PC-3 (cell line): ENCODE measurements around the gene THRB. TPM values are rescaled to one million over a fixed set of nuclear protein-coding genes. Genes with fewer than 3 reads are reported as not detected.

Source experiments
- ATAC-seq: fragments of 200-7000 bp; cut with Tn5 transposase; 2 replicates; pipeline ENCODE4 v1.9.1; 2020; ENCODE audit warnings: mild to moderate bottlenecking, moderate library complexity
- BruUV-seq: library from RNA; stranded (reverse); fragments of 400-500 nt; replicated peaks from 2 replicates; lab custom pipeline; 2021; lab: Mats Ljungman, UMichigan
- CTCF ChIA-PET: fragments of 300-600 bp; sonication (Branson Sonifier 250); formaldehyde crosslinking; loops from one replicate; lab custom pipeline; 2022; ENCODE audit warnings: antibody characterized with exemption; lab: Charles Lee
- POLR2A ChIA-PET: fragments of 300-600 bp; sonication (Branson Sonifier 250); formaldehyde crosslinking; loops from one replicate; lab custom pipeline; 2022; ENCODE audit warnings: antibody characterized with exemption; ENCODE audit not compliant: unreplicated experiment; lab: Charles Lee
- DNase-seq: peaks from one replicate; pipeline ENCODE4 v3.0.0-alpha.2; 2015
- H2AFZ ChIP-seq: fragments of 300-600 bp; sonication (generic); 2 replicates; pipeline ENCODE4 v1.6.0; 2016; ENCODE audit warnings: antibody characterized with exemption, low read length
- H3F3A ChIP-seq: fragments of 300-600 bp; sonication (generic); one replicate; pipeline ENCODE4 v1.6.0; 2017; ENCODE audit warnings: antibody characterized with exemption, low read length, control low read depth, mild to moderate bottlenecking; ENCODE audit not compliant: unreplicated experiment
- H3K27ac ChIP-seq: fragments of 300-600 bp; sonication (generic); 2 replicates; pipeline ENCODE4 v1.5.1; 2016; ENCODE audit warnings: mild to moderate bottlenecking, low read length
- H3K27me3 ChIP-seq: fragments of 300-600 bp; sonication (generic); 2 replicates; pipeline ENCODE4 v1.6.1; 2016; ENCODE audit warnings: low read length, mixed read lengths
- H3K36me3 ChIP-seq: fragments of 300-600 bp; sonication (generic); 2 replicates; pipeline ENCODE4 v1.6.1; 2016; ENCODE audit warnings: low read depth, mixed run types, low read length, mixed read lengths
- H3K4me1 ChIP-seq: fragments of 300-600 bp; sonication (generic); 2 replicates; pipeline ENCODE4 v1.5.1; 2016; ENCODE audit warnings: low read length; ENCODE audit not compliant: insufficient read depth
- H3K4me2 ChIP-seq: fragments of 300-600 bp; sonication (generic); 2 replicates; pipeline ENCODE4 v1.6.0; 2016; ENCODE audit warnings: low read length
- H3K4me3 ChIP-seq: fragments of 300-600 bp; sonication (generic); 2 replicates; pipeline ENCODE4 v1.5.1; 2016; ENCODE audit warnings: mild to moderate bottlenecking, low read length, mixed read lengths
- H3K79me2 ChIP-seq: fragments of 300-600 bp; sonication (generic); 2 replicates; pipeline ENCODE4 v1.6.1; 2017; ENCODE audit warnings: low read length, mixed read lengths
- H3K9ac ChIP-seq: fragments of 300-600 bp; sonication (generic); 2 replicates; pipeline ENCODE4 v1.6.0; 2016; ENCODE audit warnings: mild to moderate bottlenecking, low read length
- H3K9me2 ChIP-seq: fragments of 300-600 bp; sonication (generic); replicated peaks from 2 replicates; pipeline ENCODE4 v1.6.1; 2016; ENCODE audit warnings: mixed run types, low read length, mixed read lengths
- H3K9me3 ChIP-seq: fragments of 300-600 bp; sonication (generic); 2 replicates; pipeline ENCODE4 v1.6.1; 2016; ENCODE audit warnings: low read length, mixed read lengths
- H4K20me1 ChIP-seq: fragments of 300-600 bp; sonication (generic); 2 replicates; pipeline ENCODE4 v1.6.1; 2016; ENCODE audit warnings: low read length, mixed read lengths
- EZH2 ChIP-seq: fragments of 300-600 bp; sonication (generic); IDR thresholded peaks from one replicate; pipeline ENCODE4 v1.6.1; 2017; ENCODE audit warnings: antibody characterized with exemption, mild to moderate bottlenecking, low read length; ENCODE audit not compliant: unreplicated experiment
- EZH2phosphoT487 ChIP-seq: fragments of 300-600 bp; sonication (generic); IDR thresholded peaks from 2 replicates; pipeline ENCODE4 v1.6.1; 2018; ENCODE audit warnings: mild to moderate bottlenecking, antibody characterized with exemption, low read length, borderline replicate concordance
- intact Hi-C: fragments of 100-400 bp; cut with micrococcal nuclease; formaldehyde crosslinking; loops from 2 replicates; pipeline ENCODE4 v1.9.0; 2023
- total RNA-seq: library from RNA; depleted of rRNA; stranded (reverse); fragments of >200 nt; gene quantifications from 2 replicates; pipeline ENCODE4 v1.2.3, GENCODE V29; 2014
- TF ChIP-seq, protein P1 (sequence below): fragments of 300-600 bp; sonication (generic); conservative IDR thresholded peaks from 2 replicates; pipeline ENCODE4 v1.5.1; 2017; ENCODE audit warnings: antibody characterized with exemption, low read depth, mild to moderate bottlenecking, low read length

The THRB gene
- total RNA-seq, 1 experiment from 2014 or later: 9.7 TPM

DNA sequence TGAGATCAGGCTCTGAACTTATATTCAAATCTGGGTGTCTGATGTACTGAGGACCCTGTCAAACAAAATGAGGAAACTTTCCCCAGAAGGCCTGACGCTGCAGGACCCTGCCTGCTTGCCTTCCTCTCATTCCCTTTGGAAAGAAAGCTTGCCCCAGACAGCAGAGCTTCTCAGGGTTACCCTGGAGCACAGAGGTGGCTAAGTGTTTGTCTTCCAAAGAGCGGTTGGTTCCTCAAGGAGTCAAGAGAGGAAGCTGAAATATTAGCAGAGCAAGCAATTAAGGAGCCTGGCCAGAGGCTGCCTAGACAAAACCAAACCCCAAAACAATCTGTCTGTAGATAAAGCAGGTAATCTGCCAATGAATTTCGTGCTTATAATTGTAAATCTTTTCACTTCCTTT, 374.2 kb downstream of the THRB start:
- Histone ChIP-seq H3K27me3 (no peaks in the 10 kb centered on the region), H3F3A (no peaks in the 10 kb centered on the region), H4K20me1 (no peaks in the 10 kb centered on the region), H3K36me3 (no peaks in the 10 kb centered on the region), H3K9me3 (no peaks in the 10 kb centered on the region), H2AFZ (no peak overlapping the region), H3K9me2 (0 out of 2 replicates have a peak, but pooled peaks cover 3% of the 10 kb centered on the region), H3K4me3 (no peak overlapping the region), H3K4me2 (no peak overlapping the region), H3K4me1 (peaks cover 21% of the 10 kb centered on the region), H3K79me2 (no peaks in the 10 kb centered on the region), H3K9ac (no peak overlapping the region), H3K27ac (no peak overlapping the region)
- TF ChIP-seq, protein P1, sequence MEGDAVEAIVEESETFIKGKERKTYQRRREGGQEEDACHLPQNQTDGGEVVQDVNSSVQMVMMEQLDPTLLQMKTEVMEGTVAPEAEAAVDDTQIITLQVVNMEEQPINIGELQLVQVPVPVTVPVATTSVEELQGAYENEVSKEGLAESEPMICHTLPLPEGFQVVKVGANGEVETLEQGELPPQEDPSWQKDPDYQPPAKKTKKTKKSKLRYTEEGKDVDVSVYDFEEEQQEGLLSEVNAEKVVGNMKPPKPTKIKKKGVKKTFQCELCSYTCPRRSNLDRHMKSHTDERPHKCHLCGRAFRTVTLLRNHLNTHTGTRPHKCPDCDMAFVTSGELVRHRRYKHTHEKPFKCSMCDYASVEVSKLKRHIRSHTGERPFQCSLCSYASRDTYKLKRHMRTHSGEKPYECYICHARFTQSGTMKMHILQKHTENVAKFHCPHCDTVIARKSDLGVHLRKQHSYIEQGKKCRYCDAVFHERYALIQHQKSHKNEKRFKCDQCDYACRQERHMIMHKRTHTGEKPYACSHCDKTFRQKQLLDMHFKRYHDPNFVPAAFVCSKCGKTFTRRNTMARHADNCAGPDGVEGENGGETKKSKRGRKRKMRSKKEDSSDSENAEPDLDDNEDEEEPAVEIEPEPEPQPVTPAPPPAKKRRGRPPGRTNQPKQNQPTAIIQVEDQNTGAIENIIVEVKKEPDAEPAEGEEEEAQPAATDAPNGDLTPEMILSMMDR: no peak
- TF ChIP-seq EZH2 (no peak), EZH2phosphoT487 (no peak)
- DNase-seq (no peak), ATAC-seq (no peak)
- CTCF ChIA-PET: no interaction called here
- intact Hi-C loops: no loop called here
- POLR2A ChIA-PET: no interaction called here
- BruUV-seq: no TSS peak

DNA sequence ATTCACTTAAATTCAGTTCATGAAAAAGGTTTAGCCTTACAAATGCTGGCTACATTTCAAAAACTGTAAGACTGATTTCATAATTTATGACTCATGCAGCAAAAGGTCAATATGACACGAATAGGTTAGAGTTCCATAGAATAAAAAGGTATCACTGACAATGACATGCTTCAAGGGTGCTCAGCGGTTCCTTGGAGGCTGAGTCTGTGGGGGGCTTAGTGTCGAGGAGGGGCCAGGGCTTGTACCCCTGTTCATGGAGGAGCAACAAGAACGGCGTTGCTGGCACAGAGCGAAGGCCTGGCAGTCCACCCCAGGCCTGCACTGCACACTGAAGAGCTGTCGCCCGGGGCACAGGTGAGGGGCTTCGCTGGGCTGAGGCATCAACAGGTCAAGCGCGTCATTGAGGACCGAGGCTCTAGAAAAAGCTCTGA, 375.3 kb downstream of the THRB start:
- H3K9me2 ChIP-seq: 0 out of 2 replicates have a peak, but pooled peaks cover 3% of the 10 kb centered on the region
- H3K4me2 ChIP-seq: peak overlapping the region; percentile 47
- TF ChIP-seq EZH2phosphoT487 (no peak), EZH2 (no peak)
- TF ChIP-seq, protein P1: no peak
- no TSS peak for BruUV-seq
- no peak overlapping the region for H3K4me3 ChIP-seq
- H3F3A ChIP-seq: no peaks in the 10 kb centered on the region
- no peak overlapping the region for H3K9ac ChIP-seq
- H3K27me3 ChIP-seq: no peaks in the 10 kb centered on the region
- H3K36me3 ChIP-seq: no peaks in the 10 kb centered on the region
- H3K9me3 ChIP-seq: no peaks in the 10 kb centered on the region
- intact Hi-C loops: no loop called here
- ATAC-seq (peak; percentile 64), DNase-seq (peak; percentile 94)
- ChIA-PET POLR2A (no interaction called here), CTCF (no interaction called here)
- no peaks in the 10 kb centered on the region for H3K79me2 ChIP-seq
- peaks cover 21% of the 10 kb centered on the region for H3K4me1 ChIP-seq
- H3K27ac ChIP-seq: no peak overlapping the region
- H4K20me1 ChIP-seq: no peaks in the 10 kb centered on the region
- no peak overlapping the region for H2AFZ ChIP-seq

GRCh38 chr3:24117508-24117907, 377.1 kb downstream of the THRB start:
- POLR2A ChIA-PET: no interaction called here
- Histone ChIP-seq H3K4me3 (no peak overlapping the region), H3K9ac (no peak overlapping the region), H3K4me1 (peaks cover 14% of the 10 kb centered on the region), H3K9me3 (no peaks in the 10 kb centered on the region), H3F3A (no peaks in the 10 kb centered on the region), H4K20me1 (no peaks in the 10 kb centered on the region), H3K79me2 (no peaks in the 10 kb centered on the region), H3K27ac (no peak overlapping the region), H3K27me3 (no peaks in the 10 kb centered on the region), H2AFZ (no peak overlapping the region), H3K4me2 (no peak overlapping the region), H3K9me2 (0 out of 2 replicates have a peak, but pooled peaks cover 3% of the 10 kb centered on the region), H3K36me3 (no peaks in the 10 kb centered on the region)
- ATAC-seq: no peak
- CTCF ChIA-PET: no interaction called here
- BruUV-seq: no TSS peak
- intact Hi-C loops: no loop called here
- TF ChIP-seq EZH2 (no peak), EZH2phosphoT487 (no peak)
- TF ChIP-seq, protein P1: no peak
- DNase-seq: no peak
